ENCODE results near the gene ASMTL.
"Not testable (repeated sequence)": the region's sequence is repeated elsewhere in the genome, so short reads cannot be mapped to it uniquely, and the experiment has no call there.

ASMTL gene

DNA sequence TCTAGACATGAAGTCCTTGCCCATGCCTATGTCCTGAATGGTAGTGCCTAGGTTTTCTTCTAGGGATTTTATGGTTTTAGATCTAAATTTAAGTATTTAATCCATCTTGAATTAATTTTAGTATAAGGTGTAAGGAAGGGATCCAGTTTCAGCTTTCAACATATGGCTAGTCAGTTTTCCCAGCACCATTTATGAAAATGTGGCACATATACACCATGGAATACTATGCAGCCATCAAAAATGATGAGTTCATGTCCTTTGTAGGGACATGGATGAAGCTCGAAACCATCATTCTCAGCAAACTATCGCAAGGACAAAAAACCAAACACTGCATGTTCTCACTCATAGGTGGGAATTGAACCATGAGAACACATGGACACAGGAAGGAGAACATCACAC lies 29.8 kb upstream of the ASMTL start:
- not testable (repeated sequence) for DNase-seq (ENCODE audit: low read depth, low spot score)

DNA sequence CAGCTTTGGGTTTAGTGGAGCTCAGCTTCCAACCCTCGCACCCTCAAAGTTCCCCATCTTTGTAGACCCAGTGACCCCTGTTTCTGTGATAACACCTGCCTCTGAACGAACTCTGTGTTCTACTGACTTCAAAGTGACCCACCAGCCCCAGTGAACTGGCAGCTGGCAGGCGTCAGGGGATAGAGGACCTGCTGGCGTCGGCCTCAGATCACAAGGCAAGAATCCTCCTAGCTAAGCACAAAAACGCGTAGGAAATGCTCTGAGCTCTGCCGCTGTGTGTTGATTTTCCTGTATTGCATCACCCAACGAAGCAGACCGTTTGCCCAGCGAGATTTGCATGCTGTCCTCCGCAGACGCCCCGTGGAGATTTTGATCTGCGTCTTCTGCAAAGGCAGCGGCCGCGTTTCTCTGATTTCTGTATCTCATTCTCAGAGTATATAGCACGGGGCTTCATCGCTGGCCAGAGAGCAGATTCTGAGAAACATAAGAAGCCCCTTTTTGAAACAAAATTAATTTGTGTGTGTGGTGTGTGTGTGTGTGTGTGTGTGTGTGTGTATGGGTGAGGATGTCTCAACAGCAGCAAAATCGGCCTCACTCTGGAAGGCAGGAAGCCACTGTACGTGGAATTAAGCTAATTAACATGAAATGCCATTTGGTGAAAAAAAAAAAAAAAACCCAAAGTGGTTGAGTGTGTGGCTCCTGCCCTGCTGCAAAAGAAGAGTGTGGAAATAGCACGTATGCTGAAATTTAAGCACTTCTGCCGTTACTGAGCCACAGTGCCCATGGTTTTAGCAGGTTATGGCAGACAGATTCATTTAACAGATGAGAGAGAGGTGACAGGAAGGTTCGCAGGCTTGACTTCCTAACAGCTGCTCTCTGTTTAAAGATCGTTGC lies 29.2 kb upstream of the ASMTL start:
- peak; percentile 45 for DNase-seq (ENCODE audit: low read depth, low spot score)

DNA sequence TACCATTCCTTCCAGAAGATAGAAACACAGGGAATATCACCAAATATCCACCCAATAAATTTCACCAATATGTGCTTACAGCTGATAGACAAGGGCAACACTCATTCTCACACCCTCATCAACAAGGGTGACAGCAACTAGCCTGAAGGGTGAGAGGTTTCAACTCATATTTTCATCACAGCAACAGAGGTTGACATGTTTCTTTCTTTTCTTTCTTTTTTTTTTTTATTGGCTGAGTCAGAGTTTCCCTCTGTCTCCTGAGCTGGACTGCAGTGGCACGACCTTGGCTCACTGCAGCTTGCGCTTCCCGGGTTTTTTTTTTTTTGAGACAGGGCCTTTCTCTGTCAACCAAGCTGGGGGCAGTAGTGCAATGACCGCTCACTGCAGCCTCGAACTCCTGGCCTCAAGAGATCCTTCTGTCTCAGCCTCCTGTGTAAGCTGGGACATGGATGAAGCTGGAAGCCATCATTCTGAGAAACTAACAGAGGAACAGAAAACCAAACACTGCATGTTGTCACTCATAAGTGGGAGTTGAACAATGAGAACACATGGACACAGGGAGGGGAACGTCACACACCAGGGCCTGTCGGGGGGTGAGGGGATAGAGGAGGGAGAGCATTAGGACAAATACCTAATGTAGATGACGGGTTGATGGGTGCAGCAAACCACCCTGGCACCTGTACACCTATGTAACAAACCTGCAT lies 27.5 kb upstream of the ASMTL start:
- no peak for DNase-seq (ENCODE audit: low read depth, low spot score)

DNA sequence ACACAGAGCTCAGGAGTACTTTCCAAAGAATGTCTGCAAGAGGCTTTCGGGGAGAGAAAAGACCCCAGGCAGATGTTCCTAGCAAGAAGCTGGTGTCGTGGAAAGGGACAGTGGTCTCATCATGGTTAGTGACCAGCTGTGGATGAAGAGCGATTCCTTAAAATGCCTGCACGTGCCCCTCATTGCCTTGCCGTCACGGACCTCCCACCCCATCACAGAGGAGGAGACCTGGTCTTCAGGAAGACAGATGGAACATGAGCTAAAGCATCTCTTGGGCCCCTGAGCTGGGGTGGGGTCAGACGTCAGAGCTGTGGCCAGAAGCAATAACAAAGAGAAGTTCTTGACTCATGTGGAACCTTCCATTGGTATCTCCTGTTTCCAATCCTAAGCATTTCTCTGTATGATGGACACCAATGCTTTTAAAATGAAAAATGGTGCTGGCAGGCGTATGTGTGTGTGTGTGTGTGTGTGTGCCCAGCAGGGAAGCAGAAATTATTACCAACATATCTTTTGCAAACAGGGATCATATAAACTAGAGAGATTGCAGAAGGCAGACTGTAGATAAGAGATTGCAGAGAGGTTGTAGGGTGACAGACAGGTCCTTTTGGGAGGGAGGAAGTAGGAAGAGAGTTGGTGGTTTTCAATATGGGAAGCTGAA lies 25.2 kb upstream of the ASMTL start:
- no peak for DNase-seq (ENCODE audit: low read depth, low spot score)

DNA sequence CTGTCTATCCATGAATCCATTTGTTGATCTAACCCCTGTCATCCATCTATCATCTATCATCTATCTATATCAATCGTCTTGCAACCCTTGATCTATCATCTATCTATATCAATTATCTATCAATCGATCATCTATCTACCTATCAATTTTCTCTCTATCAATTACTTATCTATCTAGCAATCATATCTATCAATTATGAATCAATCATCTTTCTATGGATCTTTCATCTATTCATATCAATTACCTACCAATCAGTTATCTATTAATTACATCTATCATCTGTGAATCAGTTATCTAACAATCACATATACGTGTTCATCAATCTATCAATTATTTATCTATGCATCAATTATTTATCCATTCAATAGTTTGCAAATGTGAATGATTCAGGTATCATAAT lies 24.5 kb upstream of the ASMTL start:
- DNase-seq (ENCODE audit: low read depth, low spot score) = no peak

DNA sequence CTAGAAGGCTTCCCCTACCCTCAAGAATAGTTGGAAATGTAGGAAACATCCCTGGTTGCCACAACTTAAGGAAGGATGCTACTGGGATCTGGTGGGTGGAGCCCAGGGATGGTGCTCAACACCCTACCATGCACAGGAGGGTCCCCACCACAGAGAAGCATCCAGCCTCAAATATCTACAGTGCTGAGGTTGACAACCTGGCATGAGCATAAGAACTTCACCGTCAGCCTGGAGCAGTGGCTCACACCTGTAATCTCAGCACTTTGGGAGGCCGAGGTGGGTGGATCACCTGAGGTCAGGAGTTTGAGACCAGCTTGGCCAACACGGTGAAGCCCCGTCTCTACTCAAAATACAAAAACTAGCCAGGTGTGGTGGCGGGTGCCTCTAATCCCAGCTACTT lies 24.0 kb upstream of the ASMTL start:
- no peak for DNase-seq (ENCODE audit: low read depth, low spot score)

DNA sequence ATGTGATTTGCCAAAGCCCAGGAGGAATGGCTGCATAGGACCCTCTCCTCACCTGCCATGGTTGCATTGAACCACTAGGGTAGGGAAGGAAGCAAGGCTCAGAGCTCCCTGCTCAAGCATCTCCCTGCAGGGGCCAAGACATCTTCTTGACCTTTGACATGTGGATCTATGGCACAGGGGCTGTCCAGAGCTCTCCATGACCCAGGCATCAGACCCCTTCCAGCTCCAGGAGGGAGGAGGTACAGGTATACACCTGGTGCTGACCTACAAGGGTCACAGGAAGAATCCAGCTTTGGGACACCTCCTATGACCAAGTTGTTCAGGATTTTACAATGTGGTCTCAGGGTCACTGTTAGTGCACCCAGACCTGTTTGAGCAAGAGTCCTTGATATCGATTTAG lies 23.2 kb upstream of the ASMTL start:
- no peak for DNase-seq (ENCODE audit: low read depth, low spot score)

DNA sequence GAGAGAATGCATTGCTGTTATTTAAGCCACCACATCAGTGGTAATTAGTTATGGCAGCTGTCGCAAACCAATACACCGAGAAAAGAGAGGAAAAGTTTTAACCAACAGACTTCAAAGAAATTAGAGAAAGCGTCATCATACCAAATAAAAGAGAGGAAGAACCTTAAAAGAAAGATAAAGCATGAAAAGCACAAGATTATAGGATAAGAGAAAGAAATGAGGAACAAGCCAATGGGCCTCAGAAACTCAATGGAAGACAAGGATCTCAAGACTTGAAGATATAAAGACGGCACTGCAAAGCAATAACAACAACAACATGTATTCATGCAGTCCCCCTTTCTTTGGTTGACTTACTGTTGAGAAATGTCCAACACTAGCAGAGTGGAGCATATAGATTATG lies 22.8 kb upstream of the ASMTL start:
- no peak for DNase-seq (ENCODE audit: low read depth, low spot score)

DNA sequence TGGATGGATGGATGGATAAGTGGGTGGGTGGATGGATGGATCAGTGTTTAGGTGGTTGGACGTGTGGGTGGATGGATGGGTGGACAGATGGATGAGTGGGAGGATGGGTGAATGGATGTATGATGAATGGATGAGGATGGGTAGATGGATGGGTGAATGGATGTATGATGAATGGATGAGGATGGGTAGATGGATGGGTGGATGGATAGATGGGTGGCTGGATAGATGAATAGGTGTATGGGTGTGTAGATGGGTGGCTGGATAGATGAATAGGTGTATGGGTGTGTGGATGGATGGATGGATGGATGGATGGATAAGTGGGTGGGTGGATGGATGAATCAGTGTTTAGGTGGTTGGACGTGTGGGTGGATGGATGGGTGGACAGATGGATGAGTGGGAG lies 21.9 kb upstream of the ASMTL start:
- not testable (repeated sequence) for DNase-seq (ENCODE audit: low read depth, low spot score)

DNA sequence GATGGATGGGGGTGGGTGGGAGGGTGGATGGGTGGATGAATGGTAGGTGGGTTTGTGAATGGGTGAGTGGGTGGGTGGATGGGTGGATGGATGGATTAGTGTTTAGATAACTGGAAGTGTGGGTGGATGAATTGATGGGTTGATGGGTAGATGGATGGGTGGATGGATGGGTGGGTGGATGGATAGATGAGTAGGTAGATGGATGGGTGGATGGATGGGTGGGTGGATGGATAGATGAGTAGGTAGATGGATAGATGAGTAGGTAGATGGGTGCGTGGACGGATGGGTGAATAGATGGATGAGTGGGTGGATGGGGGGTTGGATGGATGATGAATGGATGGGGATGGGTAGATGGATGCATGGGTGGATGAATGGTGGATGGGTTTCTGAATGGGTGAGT lies 20.3 kb upstream of the ASMTL start:
- DNase-seq (ENCODE audit: low read depth, low spot score) = no peak

DNA sequence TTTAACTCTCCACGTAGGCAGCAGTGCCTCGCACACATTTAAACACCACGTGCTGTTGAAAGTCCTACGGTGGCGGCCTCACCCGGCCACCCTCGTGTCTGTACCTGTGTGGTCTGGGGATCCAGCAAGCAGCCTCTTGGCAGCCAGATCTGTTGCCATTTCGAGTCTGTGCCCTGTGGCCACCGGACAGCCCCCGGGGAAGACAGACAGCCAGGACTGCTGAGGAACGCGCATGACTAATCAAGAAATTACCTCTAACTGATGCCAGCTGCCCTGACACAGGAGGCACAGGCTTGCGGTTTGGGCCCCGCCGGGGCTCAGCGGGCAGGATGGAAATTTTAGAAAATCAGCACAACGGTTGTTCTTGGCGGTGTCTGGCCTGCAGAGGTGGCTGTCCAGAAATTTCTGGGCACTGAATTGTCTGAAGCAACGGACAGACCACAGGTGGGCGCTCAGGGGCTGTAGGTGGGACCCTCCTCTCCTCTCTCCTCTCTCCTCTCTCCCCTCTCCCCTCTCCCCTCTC lies 15.6 kb upstream of the ASMTL start:
- peak; percentile 39 for DNase-seq (ENCODE audit: low read depth, low spot score)

DNA sequence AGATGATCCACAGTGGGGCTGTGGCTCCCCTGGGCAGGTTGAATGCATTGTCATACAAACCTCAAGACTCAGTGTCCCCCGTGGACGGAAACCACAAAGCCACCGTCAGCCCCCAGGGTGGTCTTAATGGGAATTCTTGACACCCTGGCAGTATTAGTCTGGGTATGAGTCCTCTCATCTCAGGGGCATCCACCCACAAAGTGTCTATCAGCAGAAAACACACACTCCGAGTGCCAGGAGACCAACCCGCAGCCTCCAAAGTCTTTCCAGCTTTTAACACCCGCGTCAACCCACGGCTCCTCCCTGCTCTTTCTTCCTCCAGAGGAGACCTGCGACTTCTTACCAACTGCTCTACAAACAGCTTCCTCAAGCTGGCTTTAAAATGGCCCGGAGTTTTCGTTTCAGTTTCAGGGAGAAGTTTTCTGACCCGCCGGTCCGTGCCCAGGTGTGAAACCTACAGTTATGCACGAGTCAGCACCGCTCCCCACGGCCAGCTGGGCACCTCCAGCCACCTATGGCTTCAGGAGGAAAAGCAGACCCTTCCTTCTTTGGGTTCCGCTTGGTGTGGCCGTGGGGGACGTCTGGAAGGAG lies 14.4 kb upstream of the ASMTL start:
- DNase-seq (ENCODE audit: low read depth, low spot score) = no peak

DNA sequence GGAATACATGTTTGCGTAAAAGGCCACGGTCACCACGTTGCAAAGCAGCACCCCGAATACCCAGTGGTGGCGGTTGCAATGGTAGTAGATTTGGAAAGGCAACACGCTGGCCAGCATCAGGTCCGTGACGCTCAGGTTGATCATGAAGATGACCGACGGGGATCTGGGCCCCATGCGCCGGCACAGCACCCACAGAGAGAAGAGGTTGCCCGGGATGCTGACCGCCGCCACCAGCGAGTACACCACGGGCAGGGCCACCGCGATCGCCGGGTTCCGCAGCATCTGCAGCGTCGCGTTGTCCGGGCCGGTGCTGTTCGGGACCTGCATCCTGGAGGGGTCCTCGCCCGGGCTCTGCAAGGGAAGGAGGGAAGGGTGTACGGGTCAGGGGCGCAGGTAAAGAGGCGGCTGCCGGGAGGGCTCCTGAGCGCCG lies 13.5 kb upstream of the ASMTL start:
- DNase-seq (ENCODE audit: low read depth, low spot score) = no peak

DNA sequence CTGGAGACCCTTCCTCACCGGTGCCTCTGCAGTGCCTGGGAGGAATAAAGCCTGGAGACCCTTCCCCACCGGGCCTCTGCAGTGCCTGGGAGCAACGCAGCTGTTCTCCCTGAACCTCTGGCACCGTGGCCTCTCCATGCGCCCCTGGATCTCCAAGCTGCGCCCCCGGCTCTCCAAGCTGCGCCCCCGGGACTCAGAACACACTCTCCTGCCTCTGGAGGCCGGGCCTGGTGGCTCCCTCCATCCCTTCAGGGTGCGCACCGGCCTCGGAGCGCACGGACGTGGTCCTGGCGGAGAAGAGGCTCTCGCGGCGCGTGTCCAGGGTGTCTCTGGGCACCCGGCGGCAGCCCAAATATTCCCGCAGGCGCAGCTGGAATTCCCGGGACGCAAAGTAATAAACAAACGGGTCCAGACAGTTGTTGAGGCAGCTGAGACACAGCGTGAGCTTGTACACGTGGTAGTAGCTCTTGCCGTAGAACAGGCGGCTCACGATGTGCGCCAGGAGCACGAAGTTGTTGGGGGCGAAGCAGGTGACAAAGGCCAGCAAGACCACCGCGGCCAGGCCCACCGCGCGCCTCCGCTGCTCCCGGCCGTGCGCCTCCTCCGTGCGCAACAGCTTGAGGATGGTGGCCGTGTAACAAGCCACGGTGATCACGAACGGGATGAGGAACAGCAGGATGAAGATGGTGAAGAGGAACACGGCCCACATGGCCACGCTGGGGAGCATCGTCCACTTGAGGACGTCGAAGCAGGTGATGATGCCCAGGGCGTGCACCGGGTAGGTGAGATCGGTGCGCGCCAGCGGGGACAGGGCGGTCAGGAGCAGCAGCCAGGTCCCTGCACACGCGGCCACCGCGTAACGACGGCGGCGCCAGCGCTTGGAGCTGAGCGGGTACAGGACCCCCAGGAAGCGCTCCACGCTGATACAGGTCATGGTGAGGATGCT lies 12.8 kb upstream of the ASMTL start:
- DNase-seq (ENCODE audit: low read depth, low spot score) = no peak

DNA sequence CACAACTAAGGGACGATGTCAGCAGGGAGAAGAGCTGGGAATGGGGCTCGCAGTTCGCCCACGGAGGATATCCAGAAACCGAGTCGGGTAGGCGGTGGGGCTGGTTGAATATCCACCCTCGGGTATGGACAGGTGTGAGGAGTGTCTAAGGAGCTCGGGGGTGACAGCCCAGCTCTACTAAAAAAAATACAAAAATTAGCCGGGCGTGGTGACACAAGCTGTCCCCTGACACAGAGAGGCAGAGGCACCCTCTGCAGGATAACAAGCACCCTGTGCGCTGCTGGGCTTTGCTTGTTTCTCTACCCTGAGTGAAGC lies 12.2 kb upstream of the ASMTL start:
- DNase-seq (ENCODE audit: low read depth, low spot score) = no peak

DNA sequence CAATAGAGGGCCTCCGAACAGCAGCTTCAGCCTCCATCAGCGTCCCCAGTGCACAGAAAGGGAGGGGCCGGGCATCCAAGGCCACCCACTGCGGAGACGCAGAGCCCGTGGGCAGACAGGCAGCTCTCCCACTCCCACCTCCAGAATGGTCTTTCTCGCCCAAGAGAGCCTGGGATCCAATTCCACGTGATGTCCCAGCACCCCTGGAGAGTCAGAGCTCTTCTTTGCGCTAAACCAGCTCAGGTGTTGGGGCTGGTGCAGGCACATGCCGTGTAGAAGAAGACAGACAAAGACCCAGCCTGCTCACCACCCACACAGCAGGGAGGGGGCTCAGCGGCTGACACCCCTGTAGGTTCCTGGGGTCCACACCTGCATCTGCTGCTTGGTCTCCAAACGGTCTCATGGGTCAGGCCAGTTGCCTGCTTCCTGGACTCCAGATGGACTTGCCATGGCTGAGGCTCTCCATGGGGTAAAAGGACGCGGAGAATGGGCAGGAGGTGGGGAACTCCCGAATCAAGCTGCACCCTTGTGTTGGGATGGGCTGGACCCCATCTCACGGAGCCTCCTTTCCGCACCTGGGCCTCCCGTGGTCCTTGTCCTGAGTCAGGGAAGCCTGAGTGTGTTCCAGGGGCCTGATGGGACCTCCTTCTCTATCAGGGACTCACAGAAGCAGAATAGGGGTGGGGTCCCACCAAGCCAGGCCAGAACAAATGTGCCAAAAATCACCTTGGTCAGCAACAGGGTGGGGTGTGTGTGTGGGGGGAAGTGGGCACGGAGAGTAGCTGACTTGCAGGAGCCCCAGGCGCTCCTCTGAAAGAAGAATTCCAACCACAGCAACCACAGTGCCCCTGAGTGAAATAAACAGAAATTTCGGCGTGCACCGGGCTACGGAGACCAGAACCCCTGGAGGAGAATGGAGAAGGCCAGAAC lies 11.6 kb upstream of the ASMTL start:
- DNase-seq (ENCODE audit: low read depth, low spot score) = no peak

DNA sequence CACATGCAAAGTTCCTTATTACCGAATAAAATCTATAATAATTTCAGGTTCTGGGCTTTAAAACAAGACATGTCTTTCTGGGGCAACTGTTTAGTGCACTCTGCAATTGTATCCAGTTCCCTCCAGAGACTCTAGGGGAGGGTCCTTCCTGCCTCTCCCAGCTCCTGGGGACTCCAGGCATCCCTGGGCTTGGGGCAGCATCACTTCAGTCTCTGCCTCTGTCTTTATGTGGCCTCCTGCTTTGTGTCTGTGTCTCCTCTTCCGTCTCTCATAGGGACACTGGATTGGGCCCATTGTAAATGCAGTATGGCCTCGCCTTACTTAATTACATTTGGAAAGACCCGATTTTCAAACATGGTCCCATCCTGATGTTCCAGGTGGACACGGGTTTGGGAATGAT lies 10.9 kb upstream of the ASMTL start:
- no peak for DNase-seq (ENCODE audit: low read depth, low spot score)

DNA sequence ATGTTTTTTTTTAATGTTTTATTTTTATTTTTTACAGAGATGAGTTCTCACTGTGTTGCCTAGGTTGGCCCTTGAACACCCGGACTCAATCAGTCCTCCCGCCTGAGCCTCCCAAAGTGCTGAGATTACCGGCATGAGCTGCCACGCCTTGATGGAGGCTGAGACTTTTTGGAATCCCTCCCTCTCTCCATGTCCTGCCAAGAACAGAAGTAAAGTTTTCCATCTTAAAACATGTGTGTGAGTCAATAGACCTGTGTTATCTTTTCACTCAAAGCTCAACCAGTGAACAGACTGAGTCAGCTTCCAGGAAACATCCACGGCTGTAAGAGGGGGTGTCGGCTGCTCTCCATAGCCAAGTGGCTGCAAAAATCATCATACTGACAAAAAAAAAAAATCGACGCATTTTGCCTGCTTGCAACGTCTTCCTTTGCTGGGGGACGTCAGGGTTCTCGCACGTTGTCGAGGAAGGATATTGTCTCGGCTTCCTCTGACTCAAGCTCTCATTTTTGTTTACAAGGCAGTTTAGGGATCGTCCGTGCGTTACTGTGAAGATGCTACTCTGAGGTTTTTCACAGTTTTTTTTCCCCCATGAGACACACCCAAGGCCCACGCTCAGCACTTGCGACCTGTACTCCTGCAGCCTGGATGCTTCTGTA lies 10.0 kb upstream of the ASMTL start:
- DNase-seq (ENCODE audit: low read depth, low spot score) = peak; percentile 46

DNA sequence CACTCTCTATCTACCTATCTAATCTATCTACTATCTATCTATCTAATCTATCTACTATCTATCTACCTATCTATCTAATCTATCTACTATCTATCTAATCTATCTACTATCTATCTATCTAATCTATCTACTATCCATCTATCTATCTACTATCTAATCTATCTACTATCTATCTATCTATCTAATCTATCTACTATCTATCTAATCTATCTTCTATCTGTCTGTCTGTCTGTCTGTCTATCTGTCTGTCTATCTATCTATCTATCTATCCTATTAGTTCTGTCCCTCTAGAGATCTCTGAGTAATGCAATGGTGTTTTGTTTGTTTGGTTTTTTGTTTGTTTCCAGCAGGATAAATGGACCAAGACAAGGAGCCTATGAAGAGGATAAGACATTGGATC lies 9.4 kb upstream of the ASMTL start:
- no peak for DNase-seq (ENCODE audit: low read depth, low spot score)

DNA sequence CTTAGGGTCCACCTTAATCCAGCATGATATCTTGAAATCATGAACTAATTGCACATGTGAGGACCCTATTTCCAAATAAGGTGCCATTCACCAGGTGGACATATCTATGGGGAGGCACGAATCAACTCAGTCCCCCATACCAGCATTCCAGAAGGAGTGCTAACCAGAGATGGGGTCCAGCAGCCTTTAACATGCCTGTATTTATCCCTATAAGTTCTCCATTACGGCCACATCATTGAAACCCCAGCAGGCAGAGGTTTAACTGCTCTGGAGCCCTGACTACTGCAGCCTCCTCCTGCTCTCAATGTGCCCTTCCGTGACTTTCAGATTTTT lies 3.2 kb upstream of the ASMTL start:
- no peak for DNase-seq (ENCODE audit: low read depth, low spot score)
